ENCODE measurements around the gene NET1.
"Not testable (repeated sequence)": the region's sequence is repeated elsewhere in the genome, so short reads cannot be mapped to it uniquely, and the experiment has no call there.

Gene NET1

GRCh38 chr10:5466451-5467206, 54.3 kb downstream of the NET1 start:
- peak; percentile 22 for DNase-seq

- DNase-seq = no peak
These were observed 54.8 kb downstream of the NET1 start for GRCh38 chr10:5467207-5467535.

- DNase-seq = no peak
These were observed 55.4 kb downstream of the NET1 start for GRCh38 chr10:5467634-5468255.

GRCh38 chr10:5468262-5469106, 56.1 kb downstream of the NET1 start:
- DNase-seq = no peak

GRCh38 chr10:5469353-5470061, 57.1 kb downstream of the NET1 start:
- no peak for DNase-seq

GRCh38 chr10:5470062-5470751, 57.9 kb downstream of the NET1 start:
- no peak for DNase-seq

GRCh38 chr10:5474642-5475041, 62.3 kb downstream of the NET1 start:
- DNase-seq = not testable (repeated sequence)

GRCh38 chr10:5475088-5475487, 62.7 kb downstream of the NET1 start:
- DNase-seq = not testable (repeated sequence)

GRCh38 chr10:5475974-5476807, 63.8 kb downstream of the NET1 start:
- not testable (repeated sequence) for DNase-seq

GRCh38 chr10:5476918-5477525, 64.7 kb downstream of the NET1 start:
- no peak for DNase-seq

GRCh38 chr10:5477948-5478693, 65.8 kb downstream of the NET1 start:
- DNase-seq = no peak

- no peak for DNase-seq
These were observed 66.4 kb downstream of the NET1 start for GRCh38 chr10:5478694-5479305.

- no peak for DNase-seq
These were observed 67.3 kb downstream of the NET1 start for GRCh38 chr10:5479481-5480161.

- no peak for DNase-seq
These were observed 68.0 kb downstream of the NET1 start for GRCh38 chr10:5480162-5480941.

- no peak for DNase-seq
These were observed 68.8 kb downstream of the NET1 start for GRCh38 chr10:5481121-5481520.

- no peak for DNase-seq
These were observed 69.7 kb downstream of the NET1 start for GRCh38 chr10:5482016-5482415.

GRCh38 chr10:5484205-5484604, 71.8 kb downstream of the NET1 start:
- no peak for DNase-seq

- no peak for DNase-seq
These were observed 72.9 kb downstream of the NET1 start for GRCh38 chr10:5485290-5485689.

All from NCI-H1048 (cell line).